Right atrium auricular region (tissue), 2 donors: ENCODE data around the gene PAPSS1. TPM values are rescaled to one million over a fixed set of nuclear protein-coding genes. Genes with fewer than 3 reads are reported as not detected.

ENCODE experiments used
- DNase-seq: peaks from one replicate; pipeline ENCODE4 v3.0.0-alpha.2; 2019; ENCODE audit warnings: low spot score
- H3K27ac ChIP-seq, 2 donors: fragments of 200-600 bp; sonication (generic); 1 replicate in 1 of 2; 2 replicates in 1 of 2; pipeline ENCODE4 v1.5.1; 2016 to 2019
- H3K27me3 ChIP-seq, 2 donors: fragments of 200-600 bp; sonication (generic); one replicate each; pipeline versions ENCODE4 v1.5.1 to v1.6.0; 2017 to 2019
- H3K36me3 ChIP-seq: fragments of 200-600 bp; sonication (generic); one replicate; pipeline ENCODE4 v1.5.1; 2016
- H3K4me1 ChIP-seq, 2 donors: fragments of 200-600 bp; sonication (generic); one replicate each; pipeline versions ENCODE4 v1.5.1 to v1.6.0; 2017 to 2019
- H3K4me3 ChIP-seq, 2 donors: fragments of 200-600 bp; sonication (generic); 1 replicate in 1 of 2; 2 replicates in 1 of 2; pipeline ENCODE4 v1.5.1; 2017 to 2019; ENCODE audit warnings: mild to moderate bottlenecking in 1 of 2, moderate library complexity in 1 of 2
- H3K9me3 ChIP-seq, 2 donors: fragments of 200-600 bp; sonication (generic); one replicate each; pipeline ENCODE4 v1.5.1; 2019
- total RNA-seq, 2 donors: library from RNA; depleted of rRNA; stranded (reverse); fragments of >200 nt; gene quantifications; one replicate each; pipeline ENCODE4 v1.1.0, GENCODE V29; 2016
- TF ChIP-seq, protein P1 (sequence below), 2 donors: fragments of 200-600 bp; sonication (generic); IDR thresholded peaks; one replicate each; pipeline ENCODE4 v1.5.1; 2019; ENCODE audit warnings: antibody characterized with exemption in 2 of 2

Gene PAPSS1
- total RNA-seq, 2 donors from 2014 or later, result 10.5 to 14.3 TPM

GRCh38 chr4:107615809-107616208 is 104.2 kb downstream of the PAPSS1 start:
- H3K4me1 ChIP-seq, result no peaks in the 10 kb centered on the region
- H3K27me3 ChIP-seq, result no peaks in the 10 kb centered on the region
- no peaks in the 10 kb centered on the region for H3K9me3 ChIP-seq
- H3K4me3 ChIP-seq, result no peak overlapping the region
- H3K27ac ChIP-seq, result no peak overlapping the region
- TF ChIP-seq, protein P1, sequence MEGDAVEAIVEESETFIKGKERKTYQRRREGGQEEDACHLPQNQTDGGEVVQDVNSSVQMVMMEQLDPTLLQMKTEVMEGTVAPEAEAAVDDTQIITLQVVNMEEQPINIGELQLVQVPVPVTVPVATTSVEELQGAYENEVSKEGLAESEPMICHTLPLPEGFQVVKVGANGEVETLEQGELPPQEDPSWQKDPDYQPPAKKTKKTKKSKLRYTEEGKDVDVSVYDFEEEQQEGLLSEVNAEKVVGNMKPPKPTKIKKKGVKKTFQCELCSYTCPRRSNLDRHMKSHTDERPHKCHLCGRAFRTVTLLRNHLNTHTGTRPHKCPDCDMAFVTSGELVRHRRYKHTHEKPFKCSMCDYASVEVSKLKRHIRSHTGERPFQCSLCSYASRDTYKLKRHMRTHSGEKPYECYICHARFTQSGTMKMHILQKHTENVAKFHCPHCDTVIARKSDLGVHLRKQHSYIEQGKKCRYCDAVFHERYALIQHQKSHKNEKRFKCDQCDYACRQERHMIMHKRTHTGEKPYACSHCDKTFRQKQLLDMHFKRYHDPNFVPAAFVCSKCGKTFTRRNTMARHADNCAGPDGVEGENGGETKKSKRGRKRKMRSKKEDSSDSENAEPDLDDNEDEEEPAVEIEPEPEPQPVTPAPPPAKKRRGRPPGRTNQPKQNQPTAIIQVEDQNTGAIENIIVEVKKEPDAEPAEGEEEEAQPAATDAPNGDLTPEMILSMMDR (IDR thresholded peaks at IDR 0.05), result no peak
- no peak for DNase-seq
- H3K36me3 ChIP-seq, result no peaks in the 10 kb centered on the region

GRCh38 chr4:107603430-107603829 is 116.6 kb downstream of the PAPSS1 start:
- H3K4me3 ChIP-seq, result no peak overlapping the region
- no peaks in the 10 kb centered on the region for H3K4me1 ChIP-seq
- TF ChIP-seq, protein P1 (IDR thresholded peaks at IDR 0.05), result no peak
- H3K27ac ChIP-seq, result no peak overlapping the region
- H3K36me3 ChIP-seq, result no peaks in the 10 kb centered on the region
- H3K27me3 ChIP-seq, result no peaks in the 10 kb centered on the region
- DNase-seq, result no peak
- no peaks in the 10 kb centered on the region for H3K9me3 ChIP-seq

GRCh38 chr4:107600983-107601382 is 119.1 kb downstream of the PAPSS1 start:
- H3K27me3 ChIP-seq, result no peaks in the 10 kb centered on the region
- DNase-seq, result no peak
- TF ChIP-seq, protein P1 (IDR thresholded peaks at IDR 0.05), result no peak
- no peak overlapping the region for H3K4me3 ChIP-seq
- no peaks in the 10 kb centered on the region for H3K9me3 ChIP-seq
- H3K27ac ChIP-seq, result no peak overlapping the region
- no peaks in the 10 kb centered on the region for H3K4me1 ChIP-seq
- no peaks in the 10 kb centered on the region for H3K36me3 ChIP-seq

- no peak for DNase-seq
- TF ChIP-seq, protein P1 (IDR thresholded peaks at IDR 0.05), result no peak
- Histone ChIP-seq H3K4me1 (no peaks in the 10 kb centered on the region), H3K36me3 (no peaks in the 10 kb centered on the region), H3K27me3 (no peaks in the 10 kb centered on the region), H3K27ac (no peak overlapping the region), H3K9me3 (no peaks in the 10 kb centered on the region), H3K4me3 (no peak overlapping the region)
These were observed 119.6 kb downstream of the PAPSS1 start for GRCh38 chr4:107600436-107600835.

DNA sequence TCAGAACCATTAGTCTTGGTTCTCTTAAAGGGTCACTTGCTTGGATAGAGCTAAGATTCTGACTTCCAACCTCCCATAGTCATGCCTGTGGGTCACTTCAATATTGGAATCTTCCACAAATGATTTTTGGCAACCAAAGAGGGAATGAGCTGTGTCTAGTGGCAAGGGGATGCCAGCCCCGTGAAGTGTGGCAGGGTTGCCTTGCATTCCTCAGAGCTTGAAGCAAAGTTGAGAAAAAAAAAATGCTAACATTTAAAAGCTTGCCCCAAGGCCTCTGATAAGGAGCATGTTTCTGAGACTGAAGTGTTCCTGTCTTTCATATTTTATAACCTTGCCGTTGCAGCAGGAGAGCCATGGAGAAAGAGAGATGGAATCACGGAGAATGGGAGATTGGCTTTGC is 120.2 kb downstream of the PAPSS1 start:
- Histone ChIP-seq H3K4me3 (no peak overlapping the region), H3K9me3 (no peaks in the 10 kb centered on the region), H3K27me3 (no peaks in the 10 kb centered on the region), H3K36me3 (no peaks in the 10 kb centered on the region), H3K4me1 (no peaks in the 10 kb centered on the region), H3K27ac (no peak overlapping the region)
- TF ChIP-seq, protein P1 (IDR thresholded peaks at IDR 0.05), result no peak
- no peak for DNase-seq

- no peak overlapping the region for H3K27ac ChIP-seq
- H3K36me3 ChIP-seq, result no peaks in the 10 kb centered on the region
- H3K4me1 ChIP-seq, result no peaks in the 10 kb centered on the region
- peaks cover 8 to 28% of the 10 kb centered on the region in 2 donors for H3K9me3 ChIP-seq
- H3K27me3 ChIP-seq, result no peaks in the 10 kb centered on the region
- DNase-seq, result no peak
- TF ChIP-seq, protein P1 (IDR thresholded peaks at IDR 0.05), result no peak
- H3K4me3 ChIP-seq, result no peak overlapping the region
These were observed 126.8 kb downstream of the PAPSS1 start for GRCh38 chr4:107593230-107593629.
